AG04449 (cell line): ENCODE results near the gene PSMC4.

Experiments
- CTCF ChIA-PET: fragments of 350-600 bp; formaldehyde crosslinking; extraction: SDS; loops from one replicate; lab custom pipeline; 2021; ENCODE audit warnings: antibody characterized with exemption; lab: Yijun Ruan, JAX
- POLR2A ChIA-PET: fragments of 400-600, 350-600 bp; formaldehyde crosslinking; extraction: SDS; loops from one replicate; lab custom pipeline; 2020; ENCODE audit warnings: antibody characterized with exemption, inconsistent platforms; lab: Yijun Ruan, JAX
- DNase-seq: peaks from one replicate; pipeline ENCODE4 v3.0.0-alpha.2; 2010; ENCODE audit warnings: low read depth, low spot score
- H3K4me3 ChIP-seq: 2 replicates; pipeline ENCODE4 v1.5.1; 2011; ENCODE audit warnings: low read depth, mild to moderate bottlenecking, control low read depth, low read length
- TF ChIP-seq, protein P1 (sequence below): IDR thresholded peaks from one replicate; pipeline ENCODE4 v1.5.1; 2011; ENCODE audit warnings: mild to moderate bottlenecking, moderate library complexity, low read length, control low read depth, inconsistent platforms; ENCODE audit not compliant: insufficient read depth; ENCODE audit errors: missing control alignments

PSMC4 gene

GRCh38 chr19:39941615-39942365 lies 29.2 kb upstream of the PSMC4 start:
- TF ChIP-seq, protein P1, sequence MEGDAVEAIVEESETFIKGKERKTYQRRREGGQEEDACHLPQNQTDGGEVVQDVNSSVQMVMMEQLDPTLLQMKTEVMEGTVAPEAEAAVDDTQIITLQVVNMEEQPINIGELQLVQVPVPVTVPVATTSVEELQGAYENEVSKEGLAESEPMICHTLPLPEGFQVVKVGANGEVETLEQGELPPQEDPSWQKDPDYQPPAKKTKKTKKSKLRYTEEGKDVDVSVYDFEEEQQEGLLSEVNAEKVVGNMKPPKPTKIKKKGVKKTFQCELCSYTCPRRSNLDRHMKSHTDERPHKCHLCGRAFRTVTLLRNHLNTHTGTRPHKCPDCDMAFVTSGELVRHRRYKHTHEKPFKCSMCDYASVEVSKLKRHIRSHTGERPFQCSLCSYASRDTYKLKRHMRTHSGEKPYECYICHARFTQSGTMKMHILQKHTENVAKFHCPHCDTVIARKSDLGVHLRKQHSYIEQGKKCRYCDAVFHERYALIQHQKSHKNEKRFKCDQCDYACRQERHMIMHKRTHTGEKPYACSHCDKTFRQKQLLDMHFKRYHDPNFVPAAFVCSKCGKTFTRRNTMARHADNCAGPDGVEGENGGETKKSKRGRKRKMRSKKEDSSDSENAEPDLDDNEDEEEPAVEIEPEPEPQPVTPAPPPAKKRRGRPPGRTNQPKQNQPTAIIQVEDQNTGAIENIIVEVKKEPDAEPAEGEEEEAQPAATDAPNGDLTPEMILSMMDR, result no peak
- peak; percentile 12 for DNase-seq
- ChIA-PET CTCF (no interaction called here), POLR2A (no interaction called here)
- no peak overlapping the region for H3K4me3 ChIP-seq

DNA sequence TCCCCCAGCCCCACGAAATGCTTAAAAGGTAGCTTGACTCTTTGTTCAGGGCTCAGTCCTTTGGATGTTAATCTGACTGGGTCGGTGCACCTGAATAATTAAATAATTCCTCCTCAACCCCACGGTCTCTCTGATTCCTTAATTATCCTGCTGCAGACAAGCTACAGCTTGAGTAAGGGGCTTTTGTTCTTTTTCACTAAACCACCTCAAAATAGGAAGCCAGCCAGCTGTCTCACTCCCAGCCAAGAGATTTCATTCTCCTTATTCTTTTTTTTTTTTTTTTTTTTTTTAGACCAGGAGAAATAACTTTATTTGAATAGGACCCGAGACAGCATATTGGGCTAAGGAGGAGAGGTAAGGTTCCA lies 28.6 kb upstream of the PSMC4 start:
- H3K4me3 ChIP-seq, result no peak overlapping the region
- TF ChIP-seq, protein P1, result no peak
- POLR2A ChIA-PET, result no interaction called here
- DNase-seq, result no peak
- CTCF ChIA-PET, result no interaction called here

- POLR2A ChIA-PET, result no interaction called here
- CTCF ChIA-PET, result no interaction called here
- TF ChIP-seq, protein P1, result no peak
- no peak for DNase-seq
- H3K4me3 ChIP-seq, result no peak overlapping the region
Observed at GRCh38 chr19:39943586-39943985, 27.4 kb upstream of the PSMC4 start.

GRCh38 chr19:39946532-39946931 lies 24.4 kb upstream of the PSMC4 start:
- TF ChIP-seq, protein P1, result no peak
- no peak overlapping the region for H3K4me3 ChIP-seq
- DNase-seq, result no peak
- CTCF ChIA-PET, result interaction anchor here (1.0 kb wide), 1 partner anchor 24 kb away, joined by 4 read pairs; the partner anchor contains the start of gene PSMC4
- POLR2A ChIA-PET, result no interaction called here

DNA sequence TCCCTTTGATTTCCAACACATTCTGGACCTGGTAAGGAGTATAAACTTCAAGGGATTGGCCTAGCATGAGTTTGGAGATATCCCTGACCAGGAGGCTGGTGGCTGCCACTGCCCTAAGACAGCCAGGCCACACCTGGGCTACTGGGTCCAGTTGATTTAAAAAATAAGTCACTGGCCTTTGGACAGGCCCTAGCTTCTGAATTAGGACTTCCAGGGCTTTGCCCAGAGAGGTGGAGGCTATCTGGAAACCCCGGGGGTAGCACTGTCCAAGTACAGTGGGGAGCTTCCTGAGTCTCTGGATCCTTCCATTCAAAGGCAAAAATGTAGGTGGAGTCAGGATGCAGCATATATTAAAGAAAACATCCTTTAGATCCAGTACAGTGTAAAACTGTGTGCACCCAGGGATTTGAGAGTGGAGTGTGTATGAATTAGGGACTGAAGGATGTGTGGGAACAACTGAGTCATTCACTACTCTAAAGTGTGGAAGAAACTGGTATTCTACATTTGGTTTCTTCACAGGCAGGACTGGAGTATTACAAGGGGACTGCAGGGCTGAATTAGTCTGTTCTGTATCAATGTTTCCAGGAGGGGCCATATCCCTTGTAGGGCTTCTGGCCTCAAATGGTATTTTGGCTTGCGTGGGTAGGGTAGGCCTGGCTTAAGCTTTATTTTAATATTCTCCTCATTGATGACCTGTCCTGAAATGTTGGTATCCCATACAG lies 21.8 kb upstream of the PSMC4 start:
- no peak for DNase-seq
- H3K4me3 ChIP-seq, result no peak overlapping the region
- ChIA-PET POLR2A (no interaction called here), CTCF (no interaction called here)
- TF ChIP-seq, protein P1, result no peak

GRCh38 chr19:39951065-39951650 lies 19.8 kb upstream of the PSMC4 start:
- no peak overlapping the region for H3K4me3 ChIP-seq
- CTCF ChIA-PET, result interaction anchor here (1.0 to 1.1 kb wide), 2 partner anchors 19 to 22 kb away, joined by 3 to 5 read pairs; partner anchors contain the start of gene PSMC4
- DNase-seq, result no peak

More at GRCh38 chr19:39951065-39951650, 19.8 kb upstream of the PSMC4 start:
- TF ChIP-seq, protein P1, result no peak
- POLR2A ChIA-PET, result no interaction called here
